Stomach (tissue), 9 donors: ENCODE results near the gene CELF6. TPM values are rescaled to one million over a fixed set of nuclear protein-coding genes. Genes with fewer than 3 reads are reported as not detected.

ENCODE experiments used
- DNase-seq, 2 donors: peaks; one replicate each; pipeline versions ENCODE4 v3.0.0 to v3.0.0-alpha.2; 2013 to 2019
- H3K27ac ChIP-seq, 5 donors: fragments of 200-600 bp in 4 of 5; sonication (generic) in 4 of 5; one replicate each; pipeline ENCODE4 v1.5.1; 2013 to 2019; ENCODE audit warnings: mild to moderate bottlenecking in 1 of 5, moderate library complexity in 1 of 5
- H3K27me3 ChIP-seq, 3 donors: fragments of 200-600 bp; sonication (generic); one replicate each; pipeline ENCODE4 v1.5.1; 2017 to 2019; ENCODE audit warnings: mixed run types in 1 of 3
- H3K36me3 ChIP-seq, 4 donors: fragments of 200-600 bp; sonication (generic); 1 replicate in 3 of 4; 2 replicates in 1 of 4; pipeline ENCODE4 v1.5.1; 2016 to 2019
- H3K4me1 ChIP-seq, 4 donors: fragments of 200-600 bp; sonication (generic); one replicate each; pipeline ENCODE4 v1.5.1; 2016 to 2019
- H3K4me3 ChIP-seq, 4 donors: fragments of 200-600 bp; sonication (generic) in 3 of 4; one replicate each; pipeline ENCODE4 v1.5.1; 2016 to 2019; ENCODE audit warnings: mild to moderate bottlenecking in 1 of 4
- H3K9me3 ChIP-seq, 4 donors: fragments of 200-600 bp; sonication (generic); one replicate each; pipeline ENCODE4 v1.5.1; 2016 to 2019
- CTCF ChIP-seq, 7 experiments: fragments of 450-650 bp in 4 of 7; fragments of 200-600 bp in 3 of 7; sonication (generic) in 3 of 7; IDR thresholded peaks; one replicate each; pipeline ENCODE4 v1.5.1; 2016 to 2019; ENCODE audit warnings: antibody characterized with exemption in 7 of 7, control low read depth in 2 of 7, mild to moderate bottlenecking in 1 of 7
- EP300 ChIP-seq: sonication (generic); formaldehyde crosslinking; IDR thresholded peaks from one replicate; pipeline ENCODE4 v1.6.1; 2017; ENCODE audit warnings: antibody characterized with exemption
- POLR2A ChIP-seq, 4 donors: fragments of 450-650 bp; IDR thresholded peaks; one replicate each; pipeline ENCODE4 v1.6.1; 2016; ENCODE audit warnings: antibody characterized with exemption in 4 of 4, control low read depth in 2 of 4, mild to moderate bottlenecking in 1 of 4, moderate library complexity in 1 of 4
- POLR2AphosphoS5 ChIP-seq, 3 donors: sonication (generic); formaldehyde crosslinking; IDR thresholded peaks; one replicate each; pipeline ENCODE4 v1.6.1; 2016; ENCODE audit warnings: antibody characterized with exemption in 3 of 3
- WGBS, 5 donors: extraction: QIAGEN DNeasy Blood & Tissue Kit in 3 of 5; methylation state at CpG; one replicate each; pipeline versions ENCODE4 v1.1.5 to v1.1.7; 2013 to 2018; 5-methylcytosine and 5-hydroxymethylcytosine counted together
- intact Hi-C: fragments of 100-400 bp; cut with DNase I; formaldehyde crosslinking; loops from one replicate; pipeline ENCODE4 v1.15.1; 2023; ENCODE audit warnings: low total_unique reads
- polyA plus RNA-seq, 3 donors: library from polyadenylated mRNA; stranded (reverse); fragments of 200-250 nt; gene quantifications; one replicate each; pipeline ENCODE4 v1.2.3, GENCODE V29; 2013
- total RNA-seq, 5 donors: library from RNA; depleted of rRNA; stranded (reverse); fragments of >200 nt; gene quantifications; one replicate each; pipeline versions ENCODE4 v1.1.0 to v1.2.3, GENCODE V29; 2014 to 2016
- donor health status: healthy with polysubstance abuse.
- donor health status: Bipolar disorder and iron deficiency.
- donor health status: healthy.

Gene CELF6
- total and polyA plus RNA-seq, 8 donors: 0.44 to 4.0 (median 1.2) TPM; not detected in 2

- H3K36me3 ChIP-seq: no peaks in the 10 kb centered on the region
- intact Hi-C loops: no loop called here
- H3K4me3 ChIP-seq: no peak overlapping the region
- TF ChIP-seq CTCF (IDR thresholded peaks at IDR 0.05) (no peak), POLR2A (IDR thresholded peaks at IDR 0.05) (no peak), POLR2AphosphoS5 (IDR thresholded peaks at IDR 0.05) (no peak)
- no peak overlapping the region for H3K27ac ChIP-seq
- peak in 1 of 2 donors; percentile 68 for DNase-seq
- H3K9me3 ChIP-seq: no peaks in the 10 kb centered on the region
- peaks cover 4 to 17% (median 16%) of the 10 kb centered on the region in 4 donors for H3K4me1 ChIP-seq
- H3K27me3 ChIP-seq: peaks cover 0 to 8% (median 0%) of the 10 kb centered on the region in 3 donors
- WGBS, 5 donors: 62 to 78% (median 72%) methylated on average over 5 to 6 of the region's 6 CpGs
Observed at GRCh38 chr15:72315706-72316370, 4.1 kb downstream of the CELF6 start.

- no peaks in the 10 kb centered on the region for H3K9me3 ChIP-seq
- intact Hi-C loops: no loop called here
Observed at GRCh38 chr15:72313881-72314280, 6.1 kb downstream of the CELF6 start.

GRCh38 chr15:72313448-72313840, 6.5 kb downstream of the CELF6 start:
- Histone ChIP-seq H3K4me3 (no peak overlapping the region), H3K9me3 (no peaks in the 10 kb centered on the region), H3K36me3 (no peaks in the 10 kb centered on the region), H3K4me1 (no peaks in the 10 kb centered on the region), H3K27ac (no peak overlapping the region), H3K27me3 (no peaks in the 10 kb centered on the region)
- intact Hi-C loops: no loop called here
- TF ChIP-seq POLR2A (IDR thresholded peaks at IDR 0.05): no peak
- TF ChIP-seq POLR2AphosphoS5 (IDR thresholded peaks at IDR 0.05): no peak
- TF ChIP-seq CTCF (IDR thresholded peaks at IDR 0.05): no peak
- whole genome bisulfite sequencing, 5 donors: 66 to 78% (median 74%) methylated on average over 2 of the region's 2 CpGs
- DNase-seq: no peak

More at GRCh38 chr15:72313881-72314280, 6.1 kb downstream of the CELF6 start:
- 85 to 94% (median 89%) methylated on average over 2 of the region's 2 CpGs for WGBS, 5 donors
- no peaks in the 10 kb centered on the region for H3K36me3 ChIP-seq
- DNase-seq: no peak
- no peaks in the 10 kb centered on the region for H3K4me1 ChIP-seq
- H3K27me3 ChIP-seq: no peaks in the 10 kb centered on the region
- H3K4me3 ChIP-seq: no peak overlapping the region
- no peak overlapping the region for H3K27ac ChIP-seq
- TF ChIP-seq POLR2AphosphoS5 (IDR thresholded peaks at IDR 0.05): no peak

- Histone ChIP-seq H3K9me3 (no peaks in the 10 kb centered on the region), H3K27ac (no peak overlapping the region), H3K27me3 (no peaks in the 10 kb centered on the region), H3K4me1 (no peaks in the 10 kb centered on the region), H3K36me3 (no peaks in the 10 kb centered on the region), H3K4me3 (no peak overlapping the region)
- TF ChIP-seq EP300: no peak
- TF ChIP-seq POLR2AphosphoS5 (IDR thresholded peaks at IDR 0.05): peak in 1 of 3 donors; percentile 24
- peak in 5 of 7 experiments; percentile 34 to 72 (median 54) for TF ChIP-seq CTCF (IDR thresholded peaks at IDR 0.05)
- intact Hi-C loops: no loop called here
- DNase-seq: peak; percentile 61 to 83
- WGBS, 5 donors: 47 to 63% (median 48%) methylated on average over 2 of the region's 2 CpGs
Observed at GRCh38 chr15:72312605-72313447, 7.1 kb downstream of the CELF6 start.
